HG03039 (cell line): ENCODE results near the gene TTC33.
"Not testable (repeated sequence)": the region's sequence is repeated elsewhere in the genome, so short reads cannot be mapped to it uniquely, and the experiment has no call there.

Source experiments
- ATAC-seq: cut with Tn5 transposase; IDR thresholded peaks from one replicate; pipeline ENCODE4 v1.9.1; 2021; ENCODE audit warnings: mild to moderate bottlenecking, moderate library complexity; ENCODE audit not compliant: unreplicated experiment

TTC33 gene

DNA sequence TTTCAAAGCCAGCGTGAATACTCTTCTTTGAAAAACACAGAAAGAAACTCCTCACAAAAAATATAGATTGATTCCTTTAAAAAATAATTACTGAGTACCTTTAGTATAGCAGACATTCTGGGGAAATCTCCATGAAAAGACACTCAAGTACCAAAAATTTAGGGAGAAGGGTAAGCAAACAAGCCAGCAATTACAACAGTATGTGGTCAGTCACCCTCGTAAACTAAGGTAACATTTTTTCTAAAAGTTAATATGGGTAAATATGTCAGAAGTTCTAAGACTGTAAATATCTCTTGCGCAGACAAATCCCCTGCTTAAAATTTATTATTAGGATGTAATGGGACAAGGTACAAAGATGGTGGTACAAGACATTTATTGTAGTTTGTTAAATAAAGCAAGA lies 178.0 kb downstream of the TTC33 start:
- ATAC-seq = no peak

DNA sequence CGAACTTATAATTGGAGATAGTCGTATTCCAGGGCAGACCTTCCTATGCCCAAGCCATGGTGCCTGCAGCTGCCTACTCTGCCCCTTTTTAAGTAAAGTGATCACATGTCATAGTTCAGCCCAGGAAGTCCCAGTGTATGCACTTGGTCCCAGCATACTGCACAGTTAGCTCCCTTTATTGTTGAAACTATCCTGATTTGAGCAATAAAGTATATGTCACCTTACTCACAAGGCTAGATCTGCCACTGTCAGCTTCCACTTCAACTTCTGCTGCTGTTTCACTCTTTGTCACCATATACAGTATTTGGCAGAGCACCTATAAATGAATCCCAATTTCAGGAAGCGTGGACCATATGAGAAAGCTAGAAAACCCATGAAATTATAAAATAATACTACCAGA lies 179.8 kb downstream of the TTC33 start:
- ATAC-seq = no peak

DNA sequence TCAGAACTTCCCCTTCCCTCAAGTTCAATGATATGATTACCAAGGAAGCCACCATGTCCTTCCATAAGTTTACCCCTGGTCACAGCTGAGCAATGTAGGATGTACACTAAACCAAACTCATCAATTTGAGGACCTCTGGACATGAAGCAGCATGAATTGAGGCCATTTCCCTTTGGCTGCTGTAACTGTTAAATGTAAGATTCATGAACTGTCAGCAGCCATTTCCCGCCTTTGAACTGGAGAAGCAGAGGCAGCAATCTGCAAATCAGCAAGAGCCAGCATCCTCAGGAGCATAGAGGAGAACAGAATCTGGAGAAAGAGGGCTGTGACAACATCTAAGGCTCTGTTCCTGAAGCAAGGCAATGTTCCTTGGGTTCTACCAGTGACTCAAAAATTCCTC lies 180.3 kb downstream of the TTC33 start:
- ATAC-seq = no peak

DNA sequence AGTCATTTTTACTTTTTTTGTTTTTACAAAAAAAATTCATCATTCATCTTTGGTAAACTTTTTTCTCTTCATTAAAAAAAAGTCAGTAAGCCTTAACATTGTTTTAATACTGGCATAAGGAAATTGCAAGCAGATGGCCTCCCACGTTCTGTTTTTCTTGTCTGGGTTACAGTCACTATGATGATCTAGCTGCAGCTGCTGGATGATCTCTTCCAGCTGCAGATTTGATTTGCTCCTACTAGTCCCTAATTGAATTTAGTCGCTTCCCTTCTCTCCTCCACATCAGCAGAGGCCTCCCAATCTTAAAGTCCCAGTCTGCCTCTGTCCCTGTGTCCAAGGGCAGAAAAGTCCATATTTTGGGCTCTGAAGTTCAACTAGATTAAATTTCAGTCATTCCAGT lies 182.8 kb downstream of the TTC33 start:
- ATAC-seq = no peak

DNA sequence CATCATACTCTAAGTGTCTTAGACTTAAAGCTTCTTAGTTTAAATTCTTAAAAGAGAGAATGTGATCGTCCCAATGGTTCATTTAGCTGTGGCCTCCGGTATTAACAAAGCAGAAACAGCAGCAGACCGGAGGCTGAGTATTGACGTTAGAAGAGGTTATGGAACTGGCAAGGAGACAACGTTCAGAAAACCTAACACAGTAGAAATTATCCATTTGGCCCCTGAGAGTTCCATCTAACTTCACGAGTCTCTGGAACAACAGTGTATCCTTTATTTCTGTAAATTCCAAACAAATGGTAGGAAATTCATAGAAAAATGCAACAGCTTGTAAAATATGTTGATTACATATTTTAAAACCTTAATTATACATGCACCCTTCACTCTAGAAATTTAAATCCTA lies 183.4 kb downstream of the TTC33 start:
- ATAC-seq = no peak

DNA sequence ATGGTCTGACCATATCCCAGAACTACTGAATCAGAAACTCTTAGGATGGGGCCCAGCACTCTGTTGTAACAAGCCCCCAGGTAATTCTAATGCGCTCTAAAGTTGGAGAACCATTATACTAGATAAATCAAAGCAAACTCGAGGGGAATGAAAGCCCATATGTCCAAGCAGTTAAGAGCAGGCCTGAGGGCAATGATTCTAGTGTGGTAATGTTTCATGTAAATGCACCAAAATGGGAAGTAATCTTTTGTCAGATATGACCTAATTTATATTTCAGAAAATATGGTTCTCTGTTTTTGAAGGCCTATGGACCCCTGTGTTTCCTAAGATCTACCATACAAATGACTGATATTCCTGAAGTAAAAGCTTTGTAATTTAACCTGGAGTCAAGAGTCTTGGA lies 184.0 kb downstream of the TTC33 start:
- ATAC-seq = no peak

DNA sequence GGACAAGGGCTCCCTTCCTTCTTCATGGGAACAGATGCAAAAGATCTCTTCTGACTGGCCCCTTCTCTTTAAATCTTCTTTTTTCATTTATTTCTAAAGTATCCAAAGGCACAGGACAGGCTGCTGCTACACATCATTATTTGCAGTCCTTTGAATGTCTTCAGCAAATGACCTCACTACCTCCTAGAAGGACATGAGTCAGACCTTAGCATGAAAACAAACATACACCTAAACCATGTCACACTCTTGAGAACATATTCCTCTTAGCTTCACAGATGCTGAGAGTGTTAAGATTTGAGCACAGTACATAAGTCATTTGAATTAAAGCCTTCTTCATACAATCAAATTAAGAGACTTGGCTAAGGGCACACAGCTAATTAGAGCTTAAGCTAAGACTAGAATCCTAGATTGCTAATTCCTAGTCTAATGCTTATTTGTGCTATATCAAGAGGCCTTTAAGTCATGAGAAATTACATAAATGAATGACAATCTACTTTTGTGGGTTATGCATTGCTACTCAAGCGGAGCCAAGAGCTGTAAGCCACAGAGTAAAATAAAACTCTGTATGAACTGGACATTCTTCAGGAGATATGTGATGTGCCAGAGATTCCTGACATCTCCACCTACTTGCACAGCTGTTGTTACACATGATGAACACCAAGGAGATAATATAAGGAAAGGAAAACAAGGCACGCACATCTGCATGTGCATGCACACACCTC lies 185.2 kb downstream of the TTC33 start:
- peak; percentile 80 for ATAC-seq

DNA sequence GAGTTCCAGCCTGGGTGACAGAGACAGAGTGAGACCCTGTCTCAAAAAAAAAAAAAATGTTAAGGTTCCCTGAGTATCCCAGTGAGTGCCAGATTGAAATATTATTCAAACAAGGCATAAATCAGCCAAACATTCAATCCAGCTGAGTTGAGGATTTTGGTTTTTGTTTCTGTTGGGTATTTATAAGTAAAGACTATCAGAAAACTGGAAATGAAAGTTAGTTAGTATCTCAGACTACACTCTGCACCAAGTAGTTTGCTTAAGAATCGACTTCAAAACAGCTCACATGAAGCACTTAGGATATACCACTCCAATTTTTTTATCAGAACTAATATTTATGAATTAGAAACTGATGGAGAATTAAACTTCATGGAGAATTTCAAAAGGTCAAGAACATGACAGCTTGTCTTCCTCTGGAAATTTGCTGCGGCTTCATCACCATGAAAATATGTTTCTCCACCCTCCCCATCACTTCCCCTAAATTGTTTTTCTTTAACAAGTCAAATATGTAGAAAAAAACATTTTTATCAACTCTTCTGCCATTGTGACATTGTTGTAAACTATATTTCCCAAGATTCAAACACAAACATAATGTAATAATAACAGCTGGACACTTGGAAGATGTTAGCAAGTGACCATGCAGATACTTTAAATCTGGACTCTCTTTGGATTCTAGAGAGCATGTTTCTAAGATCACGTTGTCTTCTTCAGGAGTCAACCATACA lies 186.1 kb downstream of the TTC33 start:
- ATAC-seq = no peak

DNA sequence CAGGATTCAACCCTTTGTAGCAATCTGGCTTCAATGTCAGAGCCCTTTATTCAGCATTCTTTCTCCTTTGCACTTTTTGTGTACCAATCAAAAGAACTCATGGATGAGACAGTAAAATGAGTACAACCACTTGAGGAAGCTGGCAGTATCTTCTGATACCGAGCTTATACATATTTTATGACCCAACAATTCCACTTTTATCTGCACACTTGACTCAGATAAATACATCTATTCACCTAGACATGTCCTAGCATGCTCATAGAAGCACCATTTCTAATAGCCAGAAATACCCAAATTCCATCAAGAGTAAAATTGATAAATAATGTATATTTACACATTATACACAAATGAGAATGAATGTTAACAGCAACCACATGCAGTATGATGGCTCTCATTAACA lies 187.2 kb downstream of the TTC33 start:
- ATAC-seq = no peak

DNA sequence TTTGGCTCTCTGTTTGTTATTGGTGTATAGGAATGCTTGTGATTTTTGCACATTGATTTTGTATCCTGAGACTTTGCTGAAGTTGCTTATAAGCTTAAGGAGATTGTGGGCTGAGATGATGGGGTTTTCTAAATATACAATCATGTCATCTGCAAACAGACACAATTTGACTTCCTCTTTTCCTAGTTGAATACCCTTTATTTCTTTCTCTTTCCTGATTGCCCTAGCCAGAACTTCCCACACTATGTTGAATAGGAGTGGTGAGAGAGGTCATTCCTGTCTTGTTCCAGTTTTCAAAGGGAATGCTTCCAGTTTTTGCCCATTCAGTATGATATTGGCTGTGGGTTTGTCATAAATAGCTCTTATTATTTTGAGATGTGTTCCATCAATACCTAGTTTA lies 192.6 kb downstream of the TTC33 start:
- not testable (repeated sequence) for ATAC-seq

DNA sequence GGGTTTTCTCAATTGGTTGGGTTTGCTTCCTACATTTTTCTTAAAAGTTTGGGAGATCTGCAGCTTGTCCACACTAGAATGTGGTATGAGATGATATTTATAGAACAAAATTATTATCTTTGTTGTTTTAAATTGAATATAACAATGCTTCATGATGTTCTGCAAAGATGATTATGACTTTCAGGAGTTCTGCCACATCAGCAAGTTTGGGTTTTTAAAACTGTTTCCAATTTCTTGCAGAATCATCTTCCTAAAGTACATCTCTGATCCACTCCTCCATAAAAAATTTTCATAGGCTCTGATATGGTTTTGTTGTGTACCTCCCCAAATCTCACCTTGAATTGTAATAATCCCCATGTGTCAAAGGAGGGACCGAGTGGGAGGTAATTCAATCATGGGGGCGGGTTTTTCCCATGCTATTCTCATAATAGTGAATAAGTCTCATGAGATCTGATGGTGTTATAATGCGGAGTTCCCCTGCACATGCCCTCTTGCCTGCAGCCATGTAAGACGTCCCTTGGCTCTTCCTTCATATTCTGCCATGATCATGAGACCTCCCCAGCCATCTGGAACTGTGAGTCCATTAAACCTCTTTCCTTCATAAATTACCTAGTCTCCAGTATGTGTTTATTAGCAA lies 195.2 kb downstream of the TTC33 start:
- ATAC-seq = no peak

DNA sequence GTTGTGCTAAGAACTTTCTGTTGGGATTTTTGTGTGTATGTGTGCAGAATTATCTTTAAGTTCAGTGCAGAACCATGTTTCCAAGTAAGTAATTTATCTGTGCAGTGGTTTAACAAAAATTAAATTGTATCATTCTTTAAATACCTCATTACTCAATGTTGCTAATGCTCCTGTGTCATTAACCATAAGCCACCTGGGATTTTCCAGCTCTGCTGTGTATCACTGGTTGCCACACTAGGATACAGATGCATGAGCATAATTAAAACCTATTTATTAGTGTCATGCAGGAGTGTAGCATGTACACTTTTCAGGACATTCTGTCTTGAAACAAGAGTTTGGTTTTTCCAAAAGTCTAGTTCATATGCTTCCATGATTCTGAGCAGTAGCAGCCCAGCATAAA lies 196.5 kb downstream of the TTC33 start:
- no peak for ATAC-seq

DNA sequence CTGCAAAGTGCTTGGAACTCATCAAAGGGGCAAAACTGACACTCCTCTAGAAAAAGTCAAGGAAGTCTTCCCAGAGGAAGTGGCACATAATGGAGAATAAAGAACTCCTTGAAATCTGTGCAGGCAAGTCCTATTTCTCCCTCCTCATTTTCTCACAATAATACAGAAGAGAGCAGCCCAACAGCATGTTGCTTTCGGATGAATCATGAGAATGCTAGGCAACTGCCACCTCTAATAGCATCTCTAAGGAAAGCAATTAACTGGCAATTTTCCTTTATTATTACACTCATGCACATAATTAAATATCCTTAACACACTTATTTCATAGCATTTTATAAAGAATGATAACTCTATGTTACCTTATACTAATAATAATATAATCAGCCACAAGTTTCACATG lies 198.3 kb downstream of the TTC33 start:
- no peak for ATAC-seq

DNA sequence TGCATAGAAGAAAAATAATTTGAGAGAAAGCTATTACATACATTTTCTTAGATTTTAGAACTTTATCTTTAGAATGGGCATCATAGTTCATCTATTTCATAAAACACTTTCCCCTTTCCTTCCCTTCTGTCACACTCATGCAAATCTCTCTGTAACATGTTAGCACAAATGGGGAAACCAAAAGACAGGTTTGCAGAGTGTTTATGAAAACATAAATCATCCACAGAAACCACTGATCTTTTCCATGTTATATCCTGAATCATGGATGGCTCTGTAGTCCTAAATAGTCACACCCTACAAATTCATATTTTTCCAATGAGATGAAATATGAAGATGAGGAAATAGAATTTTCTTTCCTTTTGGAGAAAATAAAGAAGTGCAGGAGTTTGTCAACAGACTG lies 198.9 kb downstream of the TTC33 start:
- ATAC-seq = no peak

DNA sequence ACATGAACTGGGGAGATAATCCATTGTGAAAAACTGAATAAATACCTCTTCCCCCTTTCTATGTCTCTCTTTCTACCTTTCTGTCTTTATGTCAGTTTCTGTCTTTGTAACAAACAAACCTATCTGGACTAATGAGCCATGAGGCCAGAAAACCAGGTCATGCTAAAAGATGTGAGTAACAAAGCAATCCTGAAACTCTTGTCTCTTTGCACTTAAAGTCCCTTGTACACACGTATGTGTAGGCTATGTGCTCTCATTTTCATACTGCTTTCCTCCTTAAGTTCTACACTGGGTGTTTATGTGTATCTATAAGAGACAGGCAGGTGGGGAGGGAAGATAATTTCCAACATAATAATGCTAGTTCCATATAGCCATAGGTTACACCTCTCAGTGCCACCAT lies 199.9 kb downstream of the TTC33 start:
- no peak for ATAC-seq

DNA sequence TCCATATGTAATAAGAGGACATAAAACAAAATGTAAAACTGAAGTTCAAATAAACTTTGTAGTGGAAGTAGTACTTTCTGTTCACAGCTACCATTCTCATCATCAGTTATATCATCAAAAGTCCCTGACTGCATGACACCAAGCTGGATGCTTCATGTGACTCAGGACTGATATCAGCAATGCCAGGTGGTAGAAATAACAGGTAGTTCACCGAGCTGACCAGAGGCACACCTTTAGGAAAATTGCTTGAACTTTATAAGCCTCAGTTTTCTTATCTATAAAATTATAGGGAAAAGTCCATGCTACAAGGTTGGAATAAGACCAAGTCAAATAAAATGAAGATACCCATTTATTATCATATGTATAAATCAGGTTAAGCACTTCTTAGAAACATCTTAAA lies 200.9 kb downstream of the TTC33 start:
- ATAC-seq = no peak

DNA sequence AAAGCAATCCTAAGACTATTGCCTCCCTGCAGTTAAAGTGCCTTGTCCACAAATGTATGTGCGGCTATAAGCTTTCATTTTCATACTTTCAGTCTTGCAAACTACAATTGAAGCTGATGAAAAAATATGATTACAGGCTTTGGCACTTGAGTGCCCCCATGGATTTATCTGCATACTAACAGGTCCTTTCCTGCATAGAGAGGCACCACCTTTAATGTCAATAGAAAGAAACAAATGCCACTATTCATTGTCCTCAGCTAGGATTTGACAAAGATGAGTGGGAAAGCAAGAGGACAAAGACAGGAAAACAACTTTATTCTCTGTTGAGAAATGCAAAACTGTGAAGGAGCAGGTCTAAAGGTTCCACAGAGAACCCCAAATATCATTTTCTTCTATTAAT lies 201.7 kb downstream of the TTC33 start:
- no peak for ATAC-seq

DNA sequence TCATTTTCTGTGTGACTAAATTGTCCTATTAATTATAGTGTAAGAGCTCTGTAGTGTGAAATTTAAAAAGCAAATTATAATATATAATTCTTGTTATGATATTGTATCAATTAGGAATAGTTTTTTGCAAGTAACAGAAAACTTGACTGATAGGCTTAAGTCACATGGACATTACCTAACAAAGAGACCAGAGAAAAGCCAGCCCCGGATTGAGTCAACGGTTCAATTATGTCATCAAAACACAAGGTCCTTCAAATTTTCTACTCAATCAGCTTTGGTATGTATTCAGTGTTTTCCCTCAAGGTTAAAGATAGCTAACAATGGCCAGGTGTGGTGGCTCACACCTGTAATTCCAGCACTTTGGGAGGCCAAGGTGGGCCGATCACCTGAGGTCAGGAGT lies 202.8 kb downstream of the TTC33 start:
- no peak for ATAC-seq

DNA sequence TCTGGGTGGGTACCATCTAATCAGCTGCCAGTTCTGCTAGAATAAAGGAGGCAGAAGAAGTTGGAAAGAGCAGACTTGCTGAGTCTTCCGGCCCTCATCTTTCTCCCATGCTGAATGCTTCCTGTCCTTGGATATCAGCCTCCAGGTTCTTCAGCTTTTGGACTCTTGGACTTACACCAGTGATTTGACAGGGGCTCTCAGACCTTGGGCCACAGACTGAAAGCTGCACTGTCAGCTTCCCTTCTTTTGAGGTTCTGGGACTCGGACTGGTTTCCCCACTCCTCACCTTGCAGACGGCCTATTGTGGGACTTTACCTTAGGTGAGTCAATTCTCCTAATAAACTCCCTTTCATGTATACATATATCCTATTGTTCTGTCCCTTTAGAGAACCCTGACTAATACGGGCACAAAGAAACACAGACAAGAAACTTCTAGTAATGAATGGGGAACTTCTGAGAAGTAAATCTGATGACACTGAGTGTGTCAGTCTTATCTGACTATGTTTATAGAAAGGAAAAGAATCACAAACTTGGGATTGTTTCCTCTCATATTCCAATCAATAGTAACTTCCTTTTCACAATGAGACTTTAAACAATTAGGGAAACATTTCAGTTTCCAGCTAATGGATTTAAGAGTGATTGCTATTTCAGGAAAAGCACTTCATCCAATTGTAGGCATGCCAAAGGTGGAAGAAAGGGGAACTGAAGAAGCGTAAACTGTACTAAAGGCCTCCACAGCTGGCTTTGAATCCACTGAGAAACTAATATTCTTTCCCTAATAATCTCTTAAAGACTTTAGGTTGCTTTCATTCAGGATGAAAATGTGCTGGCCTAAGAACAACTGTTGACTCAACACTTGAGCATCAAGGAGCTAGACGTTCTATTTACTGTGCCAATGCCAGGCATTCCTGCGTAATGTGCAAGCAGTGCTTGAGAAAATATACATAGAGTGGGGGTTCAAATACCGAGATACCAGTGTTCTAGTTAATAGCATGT lies 204.0 kb downstream of the TTC33 start:
- no peak for ATAC-seq

DNA sequence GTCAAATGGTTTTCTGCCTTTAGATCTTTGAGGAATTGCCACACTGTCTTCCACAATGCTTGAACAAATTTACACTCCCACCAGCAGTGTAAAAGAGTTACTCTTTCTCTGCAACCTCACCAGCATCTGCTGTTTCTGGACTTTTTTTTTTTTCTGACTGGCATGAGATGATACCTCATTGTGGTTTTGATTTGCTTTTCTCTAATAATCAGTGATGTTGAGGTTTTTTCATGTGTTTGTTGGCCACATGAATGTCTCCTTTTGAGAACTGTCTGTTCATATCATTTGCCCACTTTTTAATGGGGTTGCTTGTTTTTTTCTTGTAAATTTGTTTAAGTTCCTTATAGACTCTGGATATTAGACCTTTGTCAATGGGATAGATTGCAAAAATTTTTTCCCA lies 205.3 kb downstream of the TTC33 start:
- ATAC-seq = no peak

DNA sequence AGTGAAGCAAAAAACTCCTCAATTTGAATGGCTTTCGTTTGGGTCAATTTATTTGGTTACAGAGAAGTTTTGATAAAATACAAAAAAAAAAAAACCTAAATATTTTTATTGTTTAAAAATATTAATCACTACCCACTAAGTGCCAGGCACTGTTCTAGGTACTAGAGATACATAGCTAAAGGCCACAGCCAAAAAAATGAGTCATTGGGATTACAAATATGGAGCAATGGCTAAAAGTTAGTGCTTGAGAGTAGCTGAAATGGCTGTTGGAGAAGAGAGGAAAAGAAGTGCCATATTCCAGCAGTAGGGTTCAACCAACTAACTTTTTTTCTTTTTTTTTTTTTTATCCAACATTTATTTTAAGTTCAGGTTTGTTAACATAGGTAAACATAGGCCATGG lies 206.1 kb downstream of the TTC33 start:
- ATAC-seq = no peak
